ENCODE data around the gene NRXN3. TPM values are rescaled to one million over a fixed set of nuclear protein-coding genes. Genes with fewer than 3 reads are reported as not detected.

NRXN3 gene
- total and polyA plus RNA-seq, 2 of the 13 experiments (the other 11 are each of a cell fraction or from before 2014, with no cell fraction given) = 0.03 TPM; not detected in 1

DNA sequence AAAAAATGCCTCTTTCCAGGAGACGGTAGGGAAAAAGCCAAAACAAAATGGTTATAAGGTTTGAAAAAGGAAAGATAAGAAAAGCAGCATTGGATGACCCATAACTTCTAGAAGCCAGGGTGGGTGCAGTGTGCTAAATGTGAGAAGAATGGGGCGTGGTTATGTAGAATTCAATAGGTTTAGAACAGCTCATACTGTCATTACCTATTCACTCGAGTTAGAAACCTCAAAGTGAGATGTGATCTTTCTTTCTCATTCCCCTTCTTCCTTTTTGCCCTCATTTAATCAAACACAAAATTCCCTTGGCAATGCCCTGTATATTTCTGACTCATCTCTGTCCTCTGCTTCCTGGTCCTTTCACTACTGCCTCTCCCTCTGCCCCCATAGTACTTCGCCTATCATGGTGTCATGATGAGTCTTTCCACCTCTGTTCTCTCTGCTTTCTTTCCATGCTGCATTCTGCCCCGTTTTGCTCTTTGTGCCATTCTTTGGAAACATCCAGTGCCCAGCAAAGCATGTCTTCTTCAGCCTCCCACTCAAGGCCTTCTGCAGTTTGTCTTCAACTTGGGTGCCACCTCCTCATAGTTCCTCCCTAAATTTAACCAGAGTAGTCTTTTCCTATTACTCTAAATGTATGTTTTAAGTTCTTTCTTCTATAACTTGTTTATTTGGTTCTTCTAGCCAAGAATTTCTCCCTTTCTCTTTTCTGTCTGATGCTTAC lies 496.3 kb downstream of the NRXN3 start (continued):
- no peak for TF ChIP-seq ZC3H13 (CRISPR knock-in tag; IDR thresholded peaks at IDR 0.05)
- no peak for TF ChIP-seq FOXO4 (CRISPR knock-in tag; conservative IDR thresholded peaks at IDR 0.05)
- TF ChIP-seq ZNF703 (CRISPR knock-in tag; IDR thresholded peaks at IDR 0.05; ENCODE audit: borderline replicate concordance) = no peak
- TF ChIP-seq ZFYVE20 (CRISPR knock-in tag; IDR thresholded peaks at IDR 0.05; ENCODE audit: borderline replicate concordance, low read depth) = no peak

DNA sequence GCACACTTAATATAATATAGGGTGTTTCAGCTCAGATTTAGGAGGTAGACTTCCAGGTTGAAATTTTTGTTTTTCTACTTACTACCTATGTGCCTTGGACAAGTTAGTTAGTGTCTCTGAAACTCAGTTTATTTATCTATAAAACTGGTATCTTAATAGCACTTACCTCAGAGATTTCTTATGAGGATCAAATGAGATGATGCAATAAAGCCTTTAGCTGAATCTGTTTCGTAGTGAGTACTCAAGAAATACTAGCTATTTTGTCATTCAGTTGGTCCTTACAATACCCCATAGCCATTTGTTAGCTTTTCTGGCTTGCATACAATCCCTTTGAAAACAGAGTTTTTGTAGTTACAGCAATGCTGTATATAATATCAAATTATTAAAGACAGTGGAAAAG lies 497.0 kb downstream of the NRXN3 start:
- TF ChIP-seq, protein P1, sequence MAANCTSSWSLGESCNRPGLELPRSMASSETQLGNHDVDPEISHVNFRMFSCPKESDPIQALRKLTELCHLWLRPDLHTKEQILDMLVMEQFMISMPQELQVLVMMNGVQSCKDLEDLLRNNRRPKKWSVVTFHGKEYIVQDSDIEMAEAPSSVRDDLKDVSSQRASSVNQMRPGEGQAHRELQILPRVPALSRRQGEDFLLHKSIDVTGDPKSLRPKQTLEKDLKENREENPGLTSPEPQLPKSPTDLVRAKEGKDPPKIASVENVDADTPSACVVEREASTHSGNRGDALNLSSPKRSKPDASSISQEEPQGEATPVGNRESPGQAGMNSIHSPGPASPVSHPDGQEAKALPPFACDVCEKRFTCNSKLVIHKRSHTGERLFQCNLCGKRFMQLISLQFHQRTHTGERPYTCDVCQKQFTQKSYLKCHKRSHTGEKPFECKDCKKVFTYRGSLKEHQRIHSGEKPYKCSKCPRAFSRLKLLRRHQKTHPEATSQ (CRISPR knock-in tag; IDR thresholded peaks at IDR 0.05; ENCODE audit: borderline replicate concordance) = no peak
- TF ChIP-seq CEBPB (IDR thresholded peaks at IDR 0.05; ENCODE audit: borderline replicate concordance, low read depth, low read length) = peak; percentile 26; the same call in 1 of the 2 replicates
- TF ChIP-seq ATF7 (IDR thresholded peaks at IDR 0.05) = 0 out of 2 replicates have a peak, but pooled peaks have one; percentile 2
- TF ChIP-seq ATF7 (CRISPR knock-in tag; IDR thresholded peaks at IDR 0.05) = no peak
- Histone ChIP-seq H4K20me1 (ENCODE audit: insufficient read depth, low read length) (no peaks in the 10 kb centered on the region), H3K27me3 (ENCODE audit: control insufficient read depth in 1 of 2, insufficient read depth in 2 of 2, low read length in 2 of 2) (no peaks in the 10 kb centered on the region), H3K4me1 (ENCODE audit: insufficient read depth, low read length) (no peaks in the 10 kb centered on the region), H3K4me2 (ENCODE audit: low read depth, low read length) (no peak overlapping the region), H3K4me3 (replicated peaks in 1 of 3; ENCODE audit: insufficient read depth in 1 of 3, low read depth in 2 of 3, low read length in 3 of 3) (no peak overlapping the region), H3K9me3 (ENCODE audit: low read length) (no peaks in the 10 kb centered on the region), H3K36me3 (replicated peaks in 1 of 2; ENCODE audit: control insufficient read depth in 1 of 2, insufficient read depth in 2 of 2, low read length in 2 of 2) (no peaks in the 10 kb centered on the region), H3K79me2 (ENCODE audit: insufficient read depth, low read length) (no peaks in the 10 kb centered on the region), H3K27ac (ENCODE audit: extremely low read length, insufficient read depth, low read length) (no peak overlapping the region), H3K9ac (ENCODE audit: insufficient read depth, low read depth, low read length) (no peak overlapping the region), H2AFZ (ENCODE audit: low read length) (no peak overlapping the region)
- 3% methylated on average over 1 of the region's 1 CpG for WGBS (ENCODE audit: low lambda C conversion rate)
- POLR2A ChIA-PET = no interaction called here
- ATAC-seq = no peak
- intact Hi-C loops (cut with micrococcal nuclease; ENCODE audit: unreplicated experiment) (no loop called here), in situ Hi-C loops (cut with HindIII; ENCODE audit: extremely low pct_ligation_motif_present, low pct_unique_long_range_greater_than_20kb) (no loop called here)
- no peak for FAIRE-seq
- no TSS peak for BruUV-seq (replicated peaks)
- DNase-seq (ENCODE audit: low spot score) = no peak
- CTCF ChIA-PET (ENCODE audit: low intra/inter-chr PET ratio, low total read pairs) = no interaction called here

Data from HepG2 (cell line).